Activated CD4-positive, alpha-beta T cell treated with anti-CD3 and anti-CD28 coated beads, Interleukin-2, amount 50 U/mL, for 24 hours (primary cell): Measurements from ENCODE around the gene MOB4.
"Not testable (repeated sequence)": the region's sequence is repeated elsewhere in the genome, so short reads cannot be mapped to it uniquely, and the experiment has no call there.

Experiments
- DNase-seq, 2 donors: peaks; one replicate each; pipeline ENCODE4 v3.0.0-alpha.2; 2020; ENCODE audit warnings: low read depth in 1 of 2, low spot score in 1 of 2

The MOB4 gene

GRCh38 chr2:197587255-197587654 is 71.4 kb downstream of the MOB4 start:
- not testable (repeated sequence) for DNase-seq

GRCh38 chr2:197591339-197592072 is 75.6 kb downstream of the MOB4 start:
- no peak for DNase-seq

- no peak for DNase-seq
Observed at GRCh38 chr2:197596766-197597165, 80.9 kb downstream of the MOB4 start.

- no peak for DNase-seq
Observed at GRCh38 chr2:197597166-197597565, 81.3 kb downstream of the MOB4 start.

GRCh38 chr2:197598450-197598849 is 82.6 kb downstream of the MOB4 start:
- no peak for DNase-seq

GRCh38 chr2:197599285-197599965 is 83.6 kb downstream of the MOB4 start:
- no peak for DNase-seq

- DNase-seq: no peak
Observed at GRCh38 chr2:197600306-197600705, 84.4 kb downstream of the MOB4 start.

- DNase-seq: no peak
Observed at GRCh38 chr2:197601726-197602125, 85.9 kb downstream of the MOB4 start.
